ENCODE data around the gene CDKAL1. TPM values are rescaled to one million over a fixed set of nuclear protein-coding genes. Genes with fewer than 3 reads are reported as not detected.

CDKAL1 gene
- total and polyA plus RNA-seq, 4 donors, result 2.0 to 12.9 (median 6.7) TPM

GRCh38 chr6:21132856-21133838, 598.9 kb downstream of the CDKAL1 start:
- no peak for DNase-seq (ENCODE audit: low spot score)
- Histone ChIP-seq H3K4me3 (ENCODE audit: low read depth in 1 of 3, low read length in 3 of 3) (no peak overlapping the region), H3K4me1 (ENCODE audit: control insufficient read depth in 4 of 4, insufficient read depth in 4 of 4, low read length in 3 of 4) (peaks cover 0 to 5% (median under 1%) of the 10 kb centered on the region in 4 donors), H3K27me3 (ENCODE audit: control insufficient read depth in 4 of 4, insufficient read depth in 4 of 4, low read length in 3 of 4) (no peaks in the 10 kb centered on the region), H3K27ac (ENCODE audit: low read depth in 1 of 2, low read length in 2 of 2) (no peak overlapping the region), H3K9me3 (ENCODE audit: control insufficient read depth in 4 of 4, low read length in 3 of 4) (no peaks in the 10 kb centered on the region), H3K9ac (ENCODE audit: low read depth in 1 of 2, low read length in 2 of 2) (no peak overlapping the region), H3K36me3 (ENCODE audit: control insufficient read depth in 4 of 4, insufficient read depth in 3 of 4, low read depth in 1 of 4, low read length in 3 of 4) (no peaks in the 10 kb centered on the region)
- WGBS, result 82% methylated on average over 6 of the region's 6 CpGs
- TF ChIP-seq EGR1 (IDR thresholded peaks at IDR 0.05; ENCODE audit: low read depth in 2 of 2) (no peak), CTCF (IDR thresholded peaks at IDR 0.05; ENCODE audit: low read depth, low read length, missing input control) (no peak), HNF4A (conservative IDR thresholded peaks at IDR 0.05) (no peak), RXRA (IDR thresholded peaks at IDR 0.05) (no peak), SP1 (IDR thresholded peaks at IDR 0.05) (no peak), JUND (IDR thresholded peaks at IDR 0.05) (no peak), REST (IDR thresholded peaks at IDR 0.05) (no peak), TAF1 (conservative IDR thresholded peaks at IDR 0.05) (no peak), FOXA2 (IDR thresholded peaks at IDR 0.05) (no peak), YY1 (IDR thresholded peaks at IDR 0.05) (no peak), RAD21 (IDR thresholded peaks at IDR 0.05) (no peak), MAX (IDR thresholded peaks at IDR 0.05) (no peak), FOXA1 (IDR thresholded peaks at IDR 0.05) (no peak), HNF4G (IDR thresholded peaks at IDR 0.05) (no peak)

GRCh38 chr6:21133901-21134300, 599.6 kb downstream of the CDKAL1 start:
- H3K4me1 ChIP-seq (ENCODE audit: control insufficient read depth in 4 of 4, insufficient read depth in 4 of 4, low read length in 3 of 4), result peaks cover 1 to 13% (median 5%) of the 10 kb centered on the region in 4 donors
- H3K27me3 ChIP-seq (ENCODE audit: control insufficient read depth in 4 of 4, insufficient read depth in 4 of 4, low read length in 3 of 4), result no peaks in the 10 kb centered on the region
- H3K4me3 ChIP-seq (ENCODE audit: low read depth in 1 of 3, low read length in 3 of 3), result no peak overlapping the region
- H3K9me3 ChIP-seq (ENCODE audit: control insufficient read depth in 4 of 4, low read length in 3 of 4), result no peaks in the 10 kb centered on the region
- 77% methylated on average over 6 of the region's 6 CpGs for WGBS
- H3K27ac ChIP-seq (ENCODE audit: low read depth in 1 of 2, low read length in 2 of 2), result no peak overlapping the region
- no peaks in the 10 kb centered on the region for H3K36me3 ChIP-seq (ENCODE audit: control insufficient read depth in 4 of 4, insufficient read depth in 3 of 4, low read depth in 1 of 4, low read length in 3 of 4)
- no peak for DNase-seq (ENCODE audit: low spot score)
- H3K9ac ChIP-seq (ENCODE audit: low read depth in 1 of 2, low read length in 2 of 2), result no peak overlapping the region
- TF ChIP-seq FOXA2 (IDR thresholded peaks at IDR 0.05) (no peak), MAX (IDR thresholded peaks at IDR 0.05) (no peak), GABPA (IDR thresholded peaks at IDR 0.05 in 1 of 2, conservative IDR thresholded peaks at IDR 0.05 in 1 of 2) (no peak), FOXA1 (IDR thresholded peaks at IDR 0.05) (no peak), EGR1 (IDR thresholded peaks at IDR 0.05; ENCODE audit: low read depth in 2 of 2) (no peak), SP1 (IDR thresholded peaks at IDR 0.05) (no peak), REST (IDR thresholded peaks at IDR 0.05) (no peak), RXRA (IDR thresholded peaks at IDR 0.05) (no peak), NR2F2 (IDR thresholded peaks at IDR 0.05) (no peak), HNF4G (IDR thresholded peaks at IDR 0.05) (no peak), CTCF (IDR thresholded peaks at IDR 0.05; ENCODE audit: low read depth, low read length, missing input control) (no peak), YY1 (IDR thresholded peaks at IDR 0.05) (no peak), ATF3 (IDR thresholded peaks at IDR 0.05) (no peak), RAD21 (IDR thresholded peaks at IDR 0.05) (no peak), JUND (IDR thresholded peaks at IDR 0.05) (no peak)

Data from liver (tissue), 9 donors.